Measurements from ENCODE around the gene PTPRN2. TPM values are rescaled to one million over a fixed set of nuclear protein-coding genes. Genes with fewer than 3 reads are reported as not detected.

PTPRN2 gene
- polyA plus RNA-seq, 4 donors = 7.4 to 9.6 (median 8.8) TPM

- no peak for DNase-seq (ENCODE audit: low read depth in 4 of 4, low spot score in 3 of 4)
Observed at GRCh38 chr7:157845203-157845835, 742.3 kb downstream of the PTPRN2 start.

GRCh38 chr7:157844611-157845010, 743.0 kb downstream of the PTPRN2 start:
- DNase-seq (ENCODE audit: low read depth in 4 of 4, low spot score in 3 of 4) = no peak

GRCh38 chr7:157844141-157844540, 743.5 kb downstream of the PTPRN2 start:
- no peak for DNase-seq (ENCODE audit: low read depth in 4 of 4, low spot score in 3 of 4)

- DNase-seq (ENCODE audit: low read depth in 4 of 4, low spot score in 3 of 4) = no peak
Observed at GRCh38 chr7:157843336-157844140, 744.1 kb downstream of the PTPRN2 start.

GRCh38 chr7:157841773-157842370, 745.8 kb downstream of the PTPRN2 start:
- peak in 1 of 4 donors; percentile 49 for DNase-seq (ENCODE audit: low read depth in 4 of 4, low spot score in 3 of 4)

- DNase-seq (ENCODE audit: low read depth in 4 of 4, low spot score in 3 of 4) = no peak
Observed at GRCh38 chr7:157840914-157841772, 746.5 kb downstream of the PTPRN2 start.

- no peak for DNase-seq (ENCODE audit: low read depth in 4 of 4, low spot score in 3 of 4)
Observed at GRCh38 chr7:157840174-157840913, 747.3 kb downstream of the PTPRN2 start.

GRCh38 chr7:157839672-157840167, 747.9 kb downstream of the PTPRN2 start:
- DNase-seq (ENCODE audit: low read depth in 4 of 4, low spot score in 3 of 4) = no peak

GRCh38 chr7:157839226-157839625, 748.4 kb downstream of the PTPRN2 start:
- no peak for DNase-seq (ENCODE audit: low read depth in 4 of 4, low spot score in 3 of 4)

- DNase-seq (ENCODE audit: low read depth in 4 of 4, low spot score in 3 of 4) = no peak
Observed at GRCh38 chr7:157837561-157837960, 750.1 kb downstream of the PTPRN2 start.

- no peak for DNase-seq (ENCODE audit: low read depth in 4 of 4, low spot score in 3 of 4)
Observed at GRCh38 chr7:157837047-157837446, 750.6 kb downstream of the PTPRN2 start.

GRCh38 chr7:157834501-157835163, 753.0 kb downstream of the PTPRN2 start:
- no peak for DNase-seq (ENCODE audit: low read depth in 4 of 4, low spot score in 3 of 4)

GRCh38 chr7:157832866-157833607, 754.6 kb downstream of the PTPRN2 start:
- no peak for DNase-seq (ENCODE audit: low read depth in 4 of 4, low spot score in 3 of 4)

- no peak for DNase-seq (ENCODE audit: low read depth in 4 of 4, low spot score in 3 of 4)
Observed at GRCh38 chr7:157832421-157832820, 755.2 kb downstream of the PTPRN2 start.

- no peak for DNase-seq (ENCODE audit: low read depth in 4 of 4, low spot score in 3 of 4)
Observed at GRCh38 chr7:157832006-157832405, 755.6 kb downstream of the PTPRN2 start.

GRCh38 chr7:157831143-157831905, 756.3 kb downstream of the PTPRN2 start:
- DNase-seq (ENCODE audit: low read depth in 4 of 4, low spot score in 3 of 4) = no peak

GRCh38 chr7:157830331-157830730, 757.3 kb downstream of the PTPRN2 start:
- no peak for DNase-seq (ENCODE audit: low read depth in 4 of 4, low spot score in 3 of 4)

GRCh38 chr7:157829491-157829890, 758.1 kb downstream of the PTPRN2 start:
- DNase-seq (ENCODE audit: low read depth in 4 of 4, low spot score in 3 of 4) = no peak

Measured in right renal pelvis (tissue), 4 donors.